ENCODE measurements around the gene RALGDS. TPM values are rescaled to one million over a fixed set of nuclear protein-coding genes. Genes with fewer than 3 reads are reported as not detected.

The RALGDS gene
- total and polyA plus RNA-seq, 9 of the 15 experiments (the other 6 are each of a cell fraction or from before 2014, with no cell fraction given), result 0.75 to 43.3 (median 27.1) TPM

DNA sequence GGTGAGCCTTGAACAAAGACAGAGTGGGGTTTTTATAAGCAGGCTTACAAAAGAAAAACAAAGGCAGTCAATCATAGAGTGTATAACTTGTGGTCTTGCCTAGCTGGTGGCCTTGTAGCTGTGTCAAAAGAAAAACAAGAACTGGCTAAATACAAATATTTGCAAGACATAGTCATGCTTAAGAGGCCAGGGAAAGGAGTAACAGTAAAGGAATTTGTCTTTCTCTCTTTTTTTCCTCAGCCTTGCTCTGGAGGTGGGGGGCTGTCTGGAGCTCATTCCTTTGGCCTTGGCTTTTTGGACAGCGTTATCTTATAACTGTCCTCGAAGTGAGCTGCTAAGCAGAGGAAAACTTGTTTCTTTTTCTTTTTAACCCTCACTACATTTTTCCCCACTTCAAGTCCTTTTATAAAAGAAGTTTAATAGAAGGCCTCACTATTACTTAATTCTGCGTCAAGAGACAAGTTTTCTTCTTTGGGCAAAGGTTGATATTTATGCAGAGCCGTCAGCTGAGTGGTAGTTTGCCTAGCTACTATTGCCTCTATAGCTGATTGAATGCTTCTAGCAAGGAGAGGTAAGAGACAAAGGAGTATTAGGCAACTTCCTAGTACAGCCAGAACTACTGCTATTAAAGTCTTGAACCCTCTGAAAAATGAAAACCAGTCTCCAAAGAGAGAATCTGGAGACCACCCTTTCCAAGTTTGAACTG, 45.0 kb downstream of the RALGDS start:
- Histone ChIP-seq H3K79me2 (ENCODE audit: control insufficient read depth, insufficient read depth, low read length) (no peaks in the 10 kb centered on the region), H3K27ac (ENCODE audit: extremely low read depth, low read depth, low read length) (no peak overlapping the region), H3K27me3 (ENCODE audit: control insufficient read depth in 2 of 2, insufficient read depth in 2 of 2, low read length in 2 of 2) (peaks cover 23 to 35% of the 10 kb centered on the region in 2 experiments), H4K20me1 (replicated peaks; ENCODE audit: control insufficient read depth, insufficient read depth, low read length) (no peaks in the 10 kb centered on the region), H3K9ac (ENCODE audit: insufficient read depth in 1 of 2, low read depth in 2 of 2, low read length in 2 of 2) (no peak overlapping the region), H2AFZ (ENCODE audit: low read depth, low read length) (no peak overlapping the region), H3K4me1 (replicated peaks in 1 of 2; ENCODE audit: control insufficient read depth in 2 of 2, insufficient read depth in 2 of 2, low read length in 2 of 2) (no peaks in the 10 kb centered on the region; a peak in 1 of 5 replicates), H3K4me2 (ENCODE audit: insufficient read depth, low read length) (no peak overlapping the region), H3K36me3 (ENCODE audit: control insufficient read depth, insufficient read depth, low read length) (no peaks in the 10 kb centered on the region), H3K4me3 (no peak overlapping the region), H3K9me1 (ENCODE audit: control insufficient read depth, insufficient read depth, low read length) (peaks cover 4% of the 10 kb centered on the region), H3K9me3 (replicated peaks; ENCODE audit: control insufficient read depth, insufficient read depth, low read depth, low read length) (no peaks in the 10 kb centered on the region)
- in situ Hi-C loops (cut with MboI), result no loop called here
- intact Hi-C loops (cut with micrococcal nuclease), result no loop called here
- no peak for TF ChIP-seq FUS (optimal IDR thresholded peaks at IDR 0.05; ENCODE audit: low read depth, low read length)
- no peak for TF ChIP-seq RBM25 (IDR thresholded peaks at IDR 0.05; ENCODE audit: low read depth, low read length, severe bottlenecking)
- no peak for TF ChIP-seq ZNF165 (CRISPR knock-in tag; IDR thresholded peaks at IDR 0.05; ENCODE audit: borderline replicate concordance)
- no peak for TF ChIP-seq ARID1B (IDR thresholded peaks at IDR 0.05)
- no peak for TF ChIP-seq ZNF79 (CRISPR knock-in tag; IDR thresholded peaks at IDR 0.05; ENCODE audit: low read depth)
- WGBS (ENCODE audit: insufficient coverage, low coverage, missing lambda C conversion rate), result 15% methylated on average over 4 of the region's 4 CpGs
- no peak for ATAC-seq
- no peak for FAIRE-seq
- ChIA-PET CTCF (ENCODE audit: low intra/inter-chr PET ratio) (no interaction called here), POLR2A (interaction anchor here (1.0 to 1.5 kb wide), 3 partner anchors 9 to 141 kb away, joined by 3 to 4 read pairs (median 3); no protein-coding TSS in a partner anchor)
- DNase-seq (ENCODE audit: extremely low read depth in 1 of 4, low spot score in 3 of 4), result no peak
- BruUV-seq (replicated peaks), result no TSS peak
